HG03097 (cell line): ENCODE measurements around the gene NT5DC3.
A peak's percentile ranks its signal among the peaks of the same experiment; 100 is the strongest.
"Not testable (repeated sequence)": the region's sequence is repeated elsewhere in the genome, so short reads cannot be mapped to it uniquely, and the experiment has no call there.

Source experiments
- ATAC-seq: cut with Tn5 transposase; IDR thresholded peaks from one replicate; pipeline ENCODE4 v1.9.1; 2021; ENCODE audit not compliant: unreplicated experiment, low FRiP score

NT5DC3 gene

DNA sequence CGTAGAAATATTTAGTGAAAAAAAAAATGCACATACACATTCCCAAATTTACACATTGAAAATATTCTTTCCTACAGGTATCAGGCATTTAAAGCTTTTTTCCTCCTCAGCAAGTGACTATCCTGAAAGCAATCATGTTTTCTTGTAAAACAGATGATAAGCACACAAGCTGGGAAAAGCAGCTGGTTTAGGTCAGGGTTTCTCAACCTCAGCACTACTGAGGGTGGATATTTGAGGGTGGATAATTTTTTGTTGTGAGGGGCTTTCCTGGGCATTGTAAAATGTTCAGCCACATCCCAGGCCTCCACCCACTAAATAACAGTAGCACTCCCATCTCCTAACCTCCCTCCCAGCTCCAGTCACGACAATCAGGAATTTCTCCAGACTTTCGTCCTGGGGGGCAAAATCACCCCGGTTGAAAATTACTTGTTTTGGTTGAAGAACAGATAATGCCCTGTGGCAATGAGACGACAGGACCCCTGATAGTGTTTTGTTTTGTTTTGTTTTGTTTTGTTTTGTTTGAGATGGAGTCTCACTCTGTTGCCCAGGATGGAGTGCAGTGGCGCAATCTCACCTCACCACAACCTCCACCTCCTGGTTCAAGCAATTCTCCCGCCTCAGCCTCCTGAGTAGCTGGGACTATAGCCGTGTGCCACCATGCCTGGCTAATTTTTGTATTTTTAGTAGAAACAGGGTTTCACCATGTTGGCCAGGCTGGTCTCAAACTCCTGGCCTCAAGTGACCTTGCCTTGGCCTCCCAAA is 15.0 kb upstream of the NT5DC3 start:
- no peak for ATAC-seq

DNA sequence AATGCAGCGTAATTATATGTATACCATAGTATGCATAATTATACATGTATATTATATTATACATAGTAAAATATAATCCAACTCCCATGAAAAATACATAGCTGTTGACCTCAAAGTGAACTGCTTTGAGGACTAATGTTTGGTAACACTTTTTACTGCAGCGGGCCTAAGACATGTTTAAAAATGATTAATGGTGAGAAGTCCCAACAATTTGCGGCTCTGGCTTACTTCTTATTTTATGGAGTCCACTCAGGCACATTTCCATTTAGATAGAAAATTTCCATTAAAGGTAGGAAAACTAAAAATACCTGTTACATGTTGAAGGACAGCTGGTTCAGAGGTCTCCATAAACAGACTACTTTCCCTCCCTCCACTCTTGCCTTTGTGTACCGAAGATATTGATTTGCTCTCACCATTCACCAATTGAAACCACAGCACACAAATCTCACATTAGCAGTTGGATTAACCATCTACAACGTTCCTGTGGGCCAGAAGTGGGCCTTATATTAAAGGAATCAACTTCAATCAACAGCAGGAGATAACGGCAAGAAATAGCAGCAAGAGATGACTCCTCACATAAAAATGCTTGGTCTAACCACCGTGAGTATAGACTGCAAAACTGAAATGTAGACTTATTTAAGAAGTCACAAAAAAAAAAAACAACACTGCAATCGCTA is 14.1 kb upstream of the NT5DC3 start:
- ATAC-seq, result no peak

GRCh38 chr12:103854372-103854973 is 13.4 kb upstream of the NT5DC3 start:
- ATAC-seq, result no peak

DNA sequence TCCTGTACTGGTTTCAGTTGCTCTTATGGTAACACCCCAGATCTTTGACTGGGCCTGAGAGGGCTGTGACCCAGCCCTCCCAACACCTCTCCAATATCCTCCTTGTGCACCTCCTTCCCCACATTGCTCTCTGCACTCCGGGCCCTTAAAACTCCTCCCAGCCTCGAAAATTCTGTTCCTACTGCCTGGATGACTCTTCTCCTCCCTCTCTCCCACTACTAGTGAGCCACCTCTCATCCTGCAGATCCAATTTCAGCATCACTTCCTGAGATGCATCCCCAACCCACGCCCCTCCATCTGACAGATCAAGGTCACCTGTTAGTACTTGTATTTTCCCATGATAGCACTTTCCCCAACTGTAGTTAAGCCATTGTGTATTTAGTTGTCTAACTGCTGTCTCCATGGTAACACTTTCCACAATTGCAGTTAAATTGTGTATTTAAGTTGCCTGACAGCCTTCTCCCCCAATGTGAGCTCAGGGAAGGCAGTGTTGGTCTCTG is 11.5 kb upstream of the NT5DC3 start:
- ATAC-seq, result no peak

DNA sequence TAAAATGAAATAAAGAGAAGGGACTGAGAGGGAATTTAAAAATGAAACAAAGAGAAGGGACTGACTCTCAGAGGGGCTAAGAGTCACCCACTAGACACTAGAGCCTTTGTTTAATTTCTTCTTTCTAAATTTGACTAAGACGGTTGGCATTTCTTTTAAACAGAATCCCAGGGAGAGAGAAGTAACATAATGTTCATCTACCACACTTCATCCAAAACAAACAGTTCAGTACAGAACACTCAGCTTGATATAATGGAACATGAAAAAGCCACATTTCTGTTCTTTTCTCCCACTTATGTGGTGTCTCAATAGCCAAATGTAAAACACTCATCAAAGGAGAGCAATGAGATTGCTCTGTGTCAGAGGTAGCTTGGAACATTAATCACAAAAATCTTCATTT is 10.1 kb upstream of the NT5DC3 start:
- ATAC-seq, result no peak

DNA sequence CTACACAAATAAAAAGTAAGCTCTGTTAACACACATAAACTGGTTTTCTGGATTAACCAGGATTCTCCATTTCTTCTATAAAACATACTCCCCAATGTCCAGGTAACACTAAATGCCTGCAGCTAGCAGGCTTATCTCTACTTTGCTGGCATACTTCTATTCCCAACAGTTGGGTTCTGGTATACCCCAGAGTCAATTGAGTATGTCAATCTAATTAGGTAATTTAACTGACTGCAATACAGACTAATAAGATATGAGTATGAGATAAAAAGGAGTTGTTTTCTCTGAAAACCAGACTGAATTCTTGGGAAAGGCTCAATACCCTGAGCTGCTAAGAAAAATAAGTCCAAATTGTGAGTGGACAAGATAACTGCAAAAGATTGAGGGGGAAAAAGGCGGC is 9.4 kb upstream of the NT5DC3 start:
- no peak for ATAC-seq

DNA sequence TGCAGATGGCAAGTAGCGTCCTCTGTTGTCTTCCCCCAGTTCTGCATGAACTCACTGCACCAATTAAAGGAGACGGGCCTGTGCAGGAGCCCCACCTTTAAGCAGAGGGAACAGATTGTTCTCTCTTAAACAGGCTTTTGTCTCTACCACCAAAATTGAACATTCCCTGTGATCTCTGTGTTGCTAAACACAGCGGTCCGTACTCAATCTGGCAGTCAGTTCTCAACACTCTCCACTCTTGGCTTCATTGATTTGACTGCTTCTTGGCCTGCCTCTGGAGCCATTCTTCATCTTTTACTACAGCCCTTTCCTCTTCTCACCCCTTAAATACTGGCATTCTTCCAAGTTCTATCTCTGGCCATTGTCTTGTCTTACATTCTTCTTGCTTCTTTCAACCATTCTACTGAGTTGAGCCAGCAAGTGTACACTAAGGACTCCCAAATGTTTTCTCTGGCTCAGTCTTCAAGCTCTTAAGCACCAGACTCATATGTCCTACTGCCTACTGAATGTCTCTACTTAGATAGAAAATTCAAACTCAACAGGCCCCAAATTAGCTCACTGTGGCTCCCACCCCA is 8.0 kb upstream of the NT5DC3 start:
- ATAC-seq, result no peak

- no peak for ATAC-seq
Observed at GRCh38 chr12:103848143-103848542, 7.1 kb upstream of the NT5DC3 start.

GRCh38 chr12:103846415-103846814 is 5.4 kb upstream of the NT5DC3 start:
- no peak for ATAC-seq

- ATAC-seq, result no peak
Observed at GRCh38 chr12:103844305-103844704, 3.3 kb upstream of the NT5DC3 start.

GRCh38 chr12:103841690-103842584 is 903 bp upstream of the NT5DC3 start:
- peak; percentile 4 for ATAC-seq

DNA sequence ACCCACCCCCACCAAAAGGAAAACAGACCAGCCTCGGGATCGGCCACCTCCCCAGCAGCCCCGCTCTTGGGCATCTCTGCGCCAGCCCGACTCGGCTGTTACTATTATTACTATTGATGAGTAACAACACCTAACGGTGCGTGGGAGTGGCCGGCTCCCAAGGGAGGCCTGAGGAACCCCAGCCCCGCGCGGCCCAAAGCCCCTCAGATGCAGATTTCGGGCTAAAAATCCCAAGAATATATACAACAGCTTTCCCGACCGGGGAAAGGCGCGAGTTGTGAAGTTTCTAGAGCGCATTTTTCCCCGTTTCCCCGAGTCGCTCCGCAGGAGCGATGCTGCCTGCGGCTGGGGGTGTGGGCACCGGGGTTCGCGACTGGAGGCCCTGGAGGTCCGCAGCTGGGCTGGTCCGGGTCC is 565 bp downstream of the NT5DC3 start:
- ATAC-seq, result no peak

- no peak for ATAC-seq
Observed at GRCh38 chr12:103839609-103840461, 1.2 kb downstream of the NT5DC3 start.

DNA sequence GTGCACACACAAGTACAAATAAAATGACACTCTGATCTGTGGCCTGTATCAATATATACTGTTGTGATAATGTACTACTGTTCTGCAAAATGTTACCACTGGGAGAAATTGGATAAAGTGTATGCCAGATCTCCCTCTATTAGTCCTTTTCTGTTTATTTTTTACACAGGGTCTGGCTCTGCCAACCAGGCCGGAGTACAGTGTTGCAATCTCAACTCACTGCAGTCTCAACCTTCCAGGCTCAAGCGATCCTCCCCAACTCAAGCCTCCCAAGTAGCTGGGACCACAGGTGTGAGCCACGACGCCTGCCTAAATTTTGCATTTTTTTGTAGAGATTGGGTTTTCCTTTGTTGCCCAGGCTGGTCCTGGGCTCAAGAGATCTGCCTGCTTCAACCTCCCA is 1.9 kb downstream of the NT5DC3 start:
- no peak for ATAC-seq

DNA sequence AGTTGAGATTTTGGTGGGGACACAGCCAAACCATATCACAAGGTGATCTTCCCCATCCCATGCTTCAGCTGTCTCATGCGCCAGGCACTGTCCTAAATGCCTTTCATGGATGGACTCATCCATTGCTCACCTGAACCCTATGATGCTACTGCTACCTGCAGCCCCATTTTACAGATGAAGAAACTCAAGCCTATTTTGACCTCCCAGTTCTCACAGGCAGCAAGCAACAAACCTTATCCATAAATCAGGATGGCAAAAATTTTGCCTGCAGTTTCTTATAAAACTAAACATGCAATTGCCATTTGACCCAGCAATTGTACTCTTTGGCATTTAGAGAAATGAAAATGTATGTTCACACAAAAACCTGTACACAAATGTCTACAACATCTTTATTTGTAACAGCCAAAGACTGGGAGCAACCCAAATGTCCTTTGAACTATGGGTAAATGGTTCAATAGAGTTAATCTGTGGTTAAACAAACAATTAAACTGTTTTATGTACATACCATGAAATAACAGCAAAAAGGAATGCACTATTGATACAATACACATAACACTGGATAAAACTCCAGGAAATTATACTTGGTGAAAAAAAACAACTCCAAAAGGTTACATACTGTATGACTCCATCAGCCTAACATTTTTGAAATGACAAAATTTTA is 2.6 kb downstream of the NT5DC3 start:
- ATAC-seq, result no peak

DNA sequence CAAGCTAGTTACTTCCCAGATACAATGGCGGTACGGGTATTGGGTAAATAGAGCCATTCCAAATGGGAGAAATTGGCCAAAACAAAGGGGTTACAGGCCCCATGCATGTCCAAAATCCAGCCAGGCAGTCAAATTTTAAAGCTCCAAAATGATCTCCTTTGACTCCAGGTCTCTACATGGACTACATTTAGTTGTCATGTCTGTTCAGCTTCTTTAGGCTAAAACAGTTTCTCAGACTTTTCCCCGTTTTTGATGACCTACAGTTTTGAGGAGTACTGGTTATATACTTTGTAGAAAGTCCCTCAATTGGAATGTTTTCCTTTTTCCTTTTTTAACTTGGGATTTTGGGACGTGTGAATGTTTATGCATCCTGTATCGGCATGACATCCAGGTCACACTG is 4.7 kb downstream of the NT5DC3 start:
- no peak for ATAC-seq

DNA sequence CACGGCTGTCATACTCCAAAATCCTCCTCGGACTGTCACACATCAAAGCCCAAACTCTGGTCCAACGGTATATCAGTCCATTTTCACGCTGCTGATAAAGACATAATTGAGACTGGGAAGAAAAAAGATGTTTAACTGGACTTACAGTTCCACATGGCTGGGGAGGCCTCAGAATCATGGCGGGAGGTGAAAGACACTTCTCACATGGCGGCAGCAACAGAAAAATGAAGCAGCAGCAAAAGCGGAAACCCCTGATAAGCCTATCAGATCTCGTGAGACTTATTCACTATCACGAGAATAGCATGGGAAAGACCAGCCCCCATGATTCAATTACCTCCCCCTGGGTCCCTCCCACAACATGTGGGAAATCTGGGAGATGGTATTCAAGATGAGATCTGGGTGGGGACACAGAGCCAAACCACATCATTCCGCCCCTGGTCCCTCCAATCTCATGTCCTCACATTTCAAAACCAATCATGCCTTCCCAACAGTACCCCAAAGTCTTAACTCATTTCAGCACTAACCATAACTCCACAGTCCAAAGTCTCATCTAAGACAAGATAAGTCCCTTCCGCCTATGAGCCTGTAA is 5.2 kb downstream of the NT5DC3 start:
- ATAC-seq, result not testable (repeated sequence)

DNA sequence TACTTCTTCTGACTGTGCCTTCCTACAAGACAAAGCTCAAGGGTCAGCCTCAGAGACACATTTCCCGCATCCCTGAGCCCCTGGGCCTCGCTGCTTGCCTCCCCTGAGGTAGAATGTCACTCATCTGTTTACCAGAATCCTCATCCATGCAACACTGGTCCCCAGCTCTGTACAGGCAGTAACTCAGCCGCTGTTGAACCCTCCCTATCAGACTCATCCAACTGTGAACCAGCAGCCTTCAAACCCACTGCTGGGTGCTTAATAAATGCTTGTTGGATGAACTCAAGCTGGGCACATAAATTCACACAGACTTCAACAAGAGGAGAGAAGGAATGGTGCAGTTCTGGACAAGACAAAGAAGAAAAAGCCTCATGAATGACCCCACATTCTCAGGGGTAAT is 6.1 kb downstream of the NT5DC3 start:
- ATAC-seq, result no peak

GRCh38 chr12:103833891-103834290 is 7.1 kb downstream of the NT5DC3 start:
- ATAC-seq, result no peak
